Neural cell (in vitro differentiated cells): Measurements from ENCODE around the gene BMP2K. TPM values are rescaled to one million over a fixed set of nuclear protein-coding genes. Genes with fewer than 3 reads are reported as not detected.

Experiments
- H2AFZ ChIP-seq: fragments of 200-600, 300-800 bp; sonication (generic), shearing (Covaris generic); 2 replicates; pipeline ENCODE4 v1.6.0; 2014; ENCODE audit warnings: low read depth, mild to moderate bottlenecking, antibody characterized with exemption, low read length, moderate library complexity
- H3F3A ChIP-seq: fragments of 200-600 bp; shearing (Covaris generic); 2 replicates; pipeline ENCODE4 v1.6.1; 2016; ENCODE audit warnings: mild to moderate bottlenecking, moderate library complexity, mixed read lengths, antibody characterized with exemption, low read length; ENCODE audit not compliant: insufficient read depth, poor library complexity, severe bottlenecking
- H3K27ac ChIP-seq: fragments of 200-600, 300-800 bp; sonication (generic), shearing (Covaris generic); 2 replicates; pipeline ENCODE4 v1.5.1; 2014; ENCODE audit warnings: mild to moderate bottlenecking, low read length, moderate library complexity
- H3K27me3 ChIP-seq: fragments of 300-800, 200-600 bp; sonication (generic), shearing (Covaris generic); 2 replicates; pipeline ENCODE4 v1.6.0; 2014; ENCODE audit warnings: mild to moderate bottlenecking, low read depth, low read length, moderate library complexity; ENCODE audit not compliant: insufficient read depth
- H3K36me3 ChIP-seq: fragments of 300-800, 200-600 bp; sonication (generic), shearing (Covaris generic); 2 replicates; pipeline ENCODE4 v1.5.1; 2014; ENCODE audit warnings: mild to moderate bottlenecking, antibody characterized with exemption, low read length, moderate library complexity; ENCODE audit not compliant: insufficient read depth
- H3K4me2 ChIP-seq: fragments of 300-800, 200-600 bp; sonication (generic), shearing (Covaris generic); 2 replicates; pipeline ENCODE4 v1.6.0; 2014; ENCODE audit warnings: mild to moderate bottlenecking, low read length
- H3K4me3 ChIP-seq: fragments of 300-800, 200-600 bp; sonication (generic), shearing (Covaris generic); 2 replicates; pipeline ENCODE4 v1.5.1; 2014; ENCODE audit warnings: mild to moderate bottlenecking, low read length, moderate library complexity
- H3K79me2 ChIP-seq: fragments of 200-600 bp; shearing (Covaris generic); replicated peaks from 2 replicates; pipeline ENCODE4 v1.6.0; 2014; ENCODE audit warnings: mild to moderate bottlenecking, low read length, moderate library complexity; ENCODE audit not compliant: insufficient read depth
- H3K9ac ChIP-seq: fragments of 300-800, 200-600 bp; sonication (generic), shearing (Covaris generic); 2 replicates; pipeline ENCODE4 v1.6.1; 2016; ENCODE audit warnings: mild to moderate bottlenecking, low read length, mixed read lengths
- H3K9me2 ChIP-seq: fragments of 200-600 bp; shearing (Covaris generic); 2 replicates; pipeline ENCODE4 v1.6.1; 2016; ENCODE audit warnings: mild to moderate bottlenecking, low read length, mixed read lengths; ENCODE audit not compliant: insufficient read depth
- H3K9me3 ChIP-seq: fragments of 200-600, 300-800 bp; sonication (generic), shearing (Covaris generic); 2 replicates; pipeline ENCODE4 v1.6.1; 2016; ENCODE audit warnings: mild to moderate bottlenecking, mixed run types, low read length, moderate library complexity, mixed read lengths
- H4K20me1 ChIP-seq: fragments of 200-600 bp; shearing (Covaris generic); 2 replicates; pipeline ENCODE4 v1.6.1; 2016; ENCODE audit warnings: mild to moderate bottlenecking, mixed run types; ENCODE audit not compliant: insufficient read depth
- CTCF ChIP-seq: fragments of 450-650 bp; IDR thresholded peaks from 2 replicates; pipeline ENCODE4 v1.5.1; 2014; ENCODE audit warnings: antibody characterized with exemption, mild to moderate bottlenecking, moderate library complexity; ENCODE audit not compliant: poor library complexity, severe bottlenecking
- EP300 ChIP-seq: fragments of 450-650 bp; conservative IDR thresholded peaks from 2 replicates; pipeline ENCODE4 v1.6.1; 2014; ENCODE audit warnings: antibody characterized with exemption, mild to moderate bottlenecking, moderate library complexity; ENCODE audit not compliant: poor library complexity, severe bottlenecking
- EZH2 ChIP-seq: fragments of 200-600, 300-800 bp; shearing (Covaris generic), sonication (generic); IDR thresholded peaks from 2 replicates; pipeline ENCODE4 v1.6.1; 2014; ENCODE audit warnings: antibody characterized with exemption, low read length, borderline replicate concordance, mild to moderate bottlenecking; ENCODE audit not compliant: insufficient read depth, poor library complexity, severe bottlenecking
- MXI1 ChIP-seq: fragments of 450-650 bp; conservative IDR thresholded peaks from 2 replicates; pipeline ENCODE4 v1.6.1; 2014; ENCODE audit warnings: antibody characterized with exemption, mild to moderate bottlenecking; ENCODE audit not compliant: poor library complexity, severe bottlenecking
- POLR2AphosphoS5 ChIP-seq: IDR thresholded peaks from 2 replicates; pipeline ENCODE4 v1.6.1; 2012
- RAD21 ChIP-seq: fragments of 450-650 bp; conservative IDR thresholded peaks from 2 replicates; pipeline ENCODE4 v1.6.1; 2014; ENCODE audit warnings: antibody characterized with exemption, mild to moderate bottlenecking, moderate library complexity
- SMC3 ChIP-seq: fragments of 450-650 bp; conservative IDR thresholded peaks from 2 replicates; pipeline ENCODE4 v1.6.1; 2014; ENCODE audit warnings: antibody characterized with exemption, mild to moderate bottlenecking, moderate library complexity; ENCODE audit not compliant: poor library complexity
- TAF1 ChIP-seq: IDR thresholded peaks from 2 replicates; pipeline ENCODE4 v1.6.1; 2012; ENCODE audit warnings: low read depth
- polyA plus RNA-seq: library from polyadenylated mRNA; depleted of rRNA; stranded (reverse); fragments of >200 nt; gene quantifications from 2 replicates; pipeline ENCODE4 v1.2.3, GENCODE V29; 2014
- TF ChIP-seq, protein P1 (sequence below): IDR thresholded peaks from 2 replicates; pipeline ENCODE4 v1.6.1; 2012; ENCODE audit warnings: borderline replicate concordance

BMP2K gene
- polyA plus RNA-seq, 1 donor from 2014 or later = 14.7 TPM

- H3K9me2 ChIP-seq = no peaks in the 10 kb centered on the region
- TF ChIP-seq RAD21 (no peak), EZH2 (no peak), POLR2AphosphoS5 (no peak), EP300 (no peak), CTCF (no peak), SMC3 (no peak), MXI1 (no peak), TAF1 (no peak)
- TF ChIP-seq, protein P1, sequence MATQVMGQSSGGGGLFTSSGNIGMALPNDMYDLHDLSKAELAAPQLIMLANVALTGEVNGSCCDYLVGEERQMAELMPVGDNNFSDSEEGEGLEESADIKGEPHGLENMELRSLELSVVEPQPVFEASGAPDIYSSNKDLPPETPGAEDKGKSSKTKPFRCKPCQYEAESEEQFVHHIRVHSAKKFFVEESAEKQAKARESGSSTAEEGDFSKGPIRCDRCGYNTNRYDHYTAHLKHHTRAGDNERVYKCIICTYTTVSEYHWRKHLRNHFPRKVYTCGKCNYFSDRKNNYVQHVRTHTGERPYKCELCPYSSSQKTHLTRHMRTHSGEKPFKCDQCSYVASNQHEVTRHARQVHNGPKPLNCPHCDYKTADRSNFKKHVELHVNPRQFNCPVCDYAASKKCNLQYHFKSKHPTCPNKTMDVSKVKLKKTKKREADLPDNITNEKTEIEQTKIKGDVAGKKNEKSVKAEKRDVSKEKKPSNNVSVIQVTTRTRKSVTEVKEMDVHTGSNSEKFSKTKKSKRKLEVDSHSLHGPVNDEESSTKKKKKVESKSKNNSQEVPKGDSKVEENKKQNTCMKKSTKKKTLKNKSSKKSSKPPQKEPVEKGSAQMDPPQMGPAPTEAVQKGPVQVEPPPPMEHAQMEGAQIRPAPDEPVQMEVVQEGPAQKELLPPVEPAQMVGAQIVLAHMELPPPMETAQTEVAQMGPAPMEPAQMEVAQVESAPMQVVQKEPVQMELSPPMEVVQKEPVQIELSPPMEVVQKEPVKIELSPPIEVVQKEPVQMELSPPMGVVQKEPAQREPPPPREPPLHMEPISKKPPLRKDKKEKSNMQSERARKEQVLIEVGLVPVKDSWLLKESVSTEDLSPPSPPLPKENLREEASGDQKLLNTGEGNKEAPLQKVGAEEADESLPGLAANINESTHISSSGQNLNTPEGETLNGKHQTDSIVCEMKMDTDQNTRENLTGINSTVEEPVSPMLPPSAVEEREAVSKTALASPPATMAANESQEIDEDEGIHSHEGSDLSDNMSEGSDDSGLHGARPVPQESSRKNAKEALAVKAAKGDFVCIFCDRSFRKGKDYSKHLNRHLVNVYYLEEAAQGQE = no peak
- H2AFZ ChIP-seq = no peak overlapping the region
- no peaks in the 10 kb centered on the region for H3K79me2 ChIP-seq
- no peak overlapping the region for H3K4me3 ChIP-seq
- no peaks in the 10 kb centered on the region for H3F3A ChIP-seq
- no peak overlapping the region for H3K9ac ChIP-seq
- no peaks in the 10 kb centered on the region for H4K20me1 ChIP-seq
- no peak overlapping the region for H3K4me2 ChIP-seq
- no peaks in the 10 kb centered on the region for H3K9me3 ChIP-seq
- no peak overlapping the region for H3K27ac ChIP-seq
- no peaks in the 10 kb centered on the region for H3K27me3 ChIP-seq
- no peaks in the 10 kb centered on the region for H3K36me3 ChIP-seq
Observed at GRCh38 chr4:78862314-78862737, 86.2 kb downstream of the BMP2K start.

- TF ChIP-seq CTCF (no peak), MXI1 (no peak), POLR2AphosphoS5 (no peak), TAF1 (no peak), EP300 (no peak), RAD21 (no peak), EZH2 (no peak), SMC3 (no peak)
- TF ChIP-seq, protein P1 = no peak
Observed at GRCh38 chr4:78863254-78863869, 87.2 kb downstream of the BMP2K start.

More at GRCh38 chr4:78863254-78863869, 87.2 kb downstream of the BMP2K start:
- Histone ChIP-seq H3K9me3 (no peaks in the 10 kb centered on the region), H3K27me3 (no peaks in the 10 kb centered on the region), H3K9me2 (no peaks in the 10 kb centered on the region), H3K4me3 (no peak overlapping the region), H3K9ac (no peak overlapping the region), H3F3A (no peaks in the 10 kb centered on the region), H3K79me2 (no peaks in the 10 kb centered on the region), H3K27ac (no peak overlapping the region), H2AFZ (no peak overlapping the region), H3K36me3 (no peaks in the 10 kb centered on the region), H3K4me2 (no peak overlapping the region), H4K20me1 (no peaks in the 10 kb centered on the region)
